HG03571 (cell line): ENCODE data around the gene GPR83.
"Not testable (repeated sequence)": the region's sequence is repeated elsewhere in the genome, so short reads cannot be mapped to it uniquely, and the experiment has no call there.

Experiments
- ATAC-seq: cut with Tn5 transposase; IDR thresholded peaks from one replicate; pipeline ENCODE4 v1.9.1; 2021; ENCODE audit not compliant: unreplicated experiment

Gene GPR83

GRCh38 chr11:94400839-94401772 lies at the start of gene GPR83:
Gene GPR83 (minus strand): TSS chr11:94401419. CDS start chr11:94401247, 172 bp downstream.
- no peak for ATAC-seq

DNA sequence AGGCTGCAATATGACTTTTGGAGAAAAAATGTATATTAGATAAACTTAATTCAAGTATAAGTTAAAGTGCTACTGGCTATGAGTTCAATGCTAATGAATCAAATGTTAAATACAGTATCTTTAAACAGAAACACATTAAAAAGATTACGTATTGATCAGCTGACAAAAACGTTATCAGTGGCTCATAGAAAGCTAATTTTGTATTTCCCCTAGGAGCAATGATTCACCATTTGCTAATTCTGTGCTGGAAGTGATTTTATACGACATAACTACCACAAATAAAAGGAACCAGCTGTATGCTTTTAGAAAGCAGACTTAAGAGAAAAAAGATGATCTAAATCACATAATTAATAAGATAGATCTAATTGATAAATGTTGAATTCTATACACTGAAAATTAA lies 48.8 kb upstream of the GPR83 start:
- no peak for ATAC-seq

- no peak for ATAC-seq
These were observed 48.2 kb upstream of the GPR83 start for GRCh38 chr11:94449437-94449836.

DNA sequence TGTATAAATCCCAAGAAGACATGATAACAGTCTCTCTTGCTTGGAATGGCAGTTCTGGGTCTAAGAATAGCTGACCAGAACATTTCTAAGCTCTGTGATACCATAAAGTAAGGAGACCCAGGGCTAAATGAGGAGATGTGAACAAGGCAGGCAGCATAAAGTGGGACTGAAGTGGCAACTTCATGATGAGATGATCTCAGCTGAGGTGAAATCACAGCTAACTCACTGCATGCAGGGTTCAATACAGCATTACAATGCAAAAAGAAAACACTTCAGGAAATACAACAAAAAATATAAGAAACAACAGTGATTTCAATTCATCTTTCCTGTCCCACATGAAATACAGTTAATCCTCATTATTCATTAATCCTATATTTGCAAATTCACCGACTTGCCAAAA lies 47.8 kb upstream of the GPR83 start:
- no peak for ATAC-seq

DNA sequence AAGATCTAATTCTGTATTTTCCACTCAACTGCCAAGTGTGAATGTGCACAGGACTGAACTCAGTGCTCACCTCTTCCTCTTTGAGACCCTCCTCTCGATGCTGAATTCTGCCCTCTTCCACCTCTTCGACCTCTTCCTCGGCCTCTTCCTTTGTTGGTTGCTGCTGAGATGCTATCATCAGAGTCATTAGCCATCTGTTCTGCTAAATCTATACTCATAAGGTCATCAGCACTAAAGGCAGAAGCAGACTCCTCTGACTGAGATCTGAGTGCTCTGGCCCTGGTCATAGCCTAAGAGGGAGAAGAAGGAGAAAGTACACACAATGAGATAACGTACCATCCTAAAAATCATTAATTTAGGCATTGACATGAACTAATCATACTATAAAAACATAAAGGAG lies 45.9 kb upstream of the GPR83 start:
- no peak for ATAC-seq

DNA sequence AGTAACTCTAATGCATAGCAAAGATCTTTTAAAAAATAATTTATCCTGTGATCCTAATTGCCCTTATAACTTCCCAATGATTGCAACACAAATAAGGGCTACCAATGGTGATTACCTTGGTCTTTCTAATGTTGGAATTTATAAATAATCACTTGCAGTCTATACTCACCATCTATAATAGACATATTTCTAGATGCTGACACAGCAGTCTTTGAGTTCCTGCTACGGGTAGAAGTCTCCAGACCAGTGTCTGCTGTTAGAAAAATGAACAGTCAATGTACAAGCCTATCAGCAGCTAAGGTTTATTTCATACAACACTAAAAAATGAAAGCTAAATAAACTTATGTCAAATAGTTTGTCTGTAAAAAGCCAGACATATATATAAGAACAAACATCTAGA lies 44.4 kb upstream of the GPR83 start:
- ATAC-seq, result no peak

DNA sequence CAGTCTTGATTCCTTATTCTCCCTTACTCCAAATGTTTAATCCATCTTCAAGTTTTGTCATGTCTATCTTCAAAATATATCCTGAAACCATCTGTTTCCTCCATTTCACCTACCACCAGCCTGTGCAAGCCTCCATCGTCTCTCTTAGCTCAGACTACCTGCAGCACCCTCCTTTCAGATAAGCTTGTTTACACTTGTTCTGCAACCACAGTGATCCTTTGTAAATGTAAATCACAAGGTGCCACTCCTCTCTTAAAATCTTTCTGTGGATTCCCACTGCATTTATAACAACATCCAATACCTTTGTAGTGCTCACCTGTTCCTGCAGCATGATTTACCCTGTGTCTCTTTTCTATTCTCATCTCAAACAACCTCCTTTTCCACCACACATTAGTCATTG lies 31.8 kb upstream of the GPR83 start:
- ATAC-seq, result no peak

DNA sequence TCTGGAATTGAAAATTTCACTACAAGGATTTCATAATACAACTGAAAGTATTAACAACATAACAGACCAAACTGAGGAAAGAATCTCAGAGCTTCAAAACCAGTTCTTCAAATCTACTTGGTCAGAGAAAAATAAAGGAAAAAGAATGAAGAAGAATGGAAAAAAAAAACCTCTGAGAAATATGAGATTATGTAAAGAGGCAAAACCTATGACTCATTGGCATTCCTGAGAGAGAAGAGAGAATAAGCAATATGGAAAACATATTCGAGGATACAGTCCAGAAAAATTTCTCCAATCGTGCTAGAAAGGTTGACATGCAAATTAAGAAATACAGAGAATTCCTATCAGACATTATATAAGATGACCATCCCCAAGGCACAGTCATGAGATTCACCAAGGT lies 23.4 kb upstream of the GPR83 start:
- ATAC-seq, result no peak

GRCh38 chr11:94424011-94424410 lies 22.8 kb upstream of the GPR83 start:
- no peak for ATAC-seq

DNA sequence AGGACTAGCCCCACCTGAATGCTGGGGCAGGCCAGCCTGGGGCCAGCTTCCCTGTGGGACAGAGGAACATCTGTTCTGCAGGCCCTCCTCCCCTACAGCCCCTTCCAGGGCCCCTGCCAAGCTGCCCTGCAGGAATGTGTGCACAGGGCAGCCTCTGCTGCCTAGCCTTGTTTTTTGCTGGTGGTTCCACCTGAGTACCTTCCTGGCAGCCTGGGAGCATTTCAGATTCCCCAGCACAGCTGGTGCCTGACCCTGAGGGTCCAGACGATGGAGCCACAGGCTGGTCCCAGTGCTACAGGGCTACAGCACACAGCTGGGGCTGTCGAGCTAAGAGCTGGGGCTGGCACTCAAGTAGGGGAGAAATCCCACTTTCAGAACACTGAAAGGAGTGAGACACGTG lies 22.3 kb upstream of the GPR83 start:
- no peak for ATAC-seq

GRCh38 chr11:94418123-94418765 lies 17.0 kb upstream of the GPR83 start:
- no peak for ATAC-seq

- ATAC-seq, result no peak
These were observed 16.3 kb upstream of the GPR83 start for GRCh38 chr11:94417386-94417987.

- no peak for ATAC-seq
These were observed 4.0 kb upstream of the GPR83 start for GRCh38 chr11:94405062-94405833.

GRCh38 chr11:94402355-94402754 lies 1.1 kb upstream of the GPR83 start:
- no peak for ATAC-seq

DNA sequence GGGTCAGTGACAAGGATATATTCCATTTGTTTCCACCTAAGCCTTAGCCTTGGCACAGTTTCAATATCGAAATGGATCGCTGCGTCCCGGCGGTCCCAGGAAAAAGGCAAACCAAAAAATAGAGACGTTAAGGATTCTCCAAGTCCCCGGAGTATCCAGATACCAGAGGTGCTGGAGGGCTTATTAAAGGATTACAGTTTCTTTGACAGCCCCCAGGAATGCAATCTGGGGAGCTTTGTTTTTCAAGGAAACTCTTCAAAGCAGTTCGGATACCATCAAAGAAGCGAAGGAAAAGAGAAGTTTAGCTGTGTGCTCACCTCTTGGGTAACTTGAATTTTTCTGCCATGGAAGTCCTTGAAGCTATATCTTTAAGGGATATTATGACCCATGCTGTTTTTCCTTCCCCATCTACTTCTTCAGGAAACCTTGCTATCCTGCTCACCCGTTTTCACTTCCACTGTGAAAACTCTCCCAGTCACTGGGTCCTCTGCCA lies 600 bp upstream of the GPR83 start:
- ATAC-seq, result no peak

GRCh38 chr11:94400457-94400838 lies 771 bp downstream of the GPR83 start:
- ATAC-seq, result no peak

- no peak for ATAC-seq
These were observed 1.2 kb downstream of the GPR83 start for GRCh38 chr11:94400050-94400449.

DNA sequence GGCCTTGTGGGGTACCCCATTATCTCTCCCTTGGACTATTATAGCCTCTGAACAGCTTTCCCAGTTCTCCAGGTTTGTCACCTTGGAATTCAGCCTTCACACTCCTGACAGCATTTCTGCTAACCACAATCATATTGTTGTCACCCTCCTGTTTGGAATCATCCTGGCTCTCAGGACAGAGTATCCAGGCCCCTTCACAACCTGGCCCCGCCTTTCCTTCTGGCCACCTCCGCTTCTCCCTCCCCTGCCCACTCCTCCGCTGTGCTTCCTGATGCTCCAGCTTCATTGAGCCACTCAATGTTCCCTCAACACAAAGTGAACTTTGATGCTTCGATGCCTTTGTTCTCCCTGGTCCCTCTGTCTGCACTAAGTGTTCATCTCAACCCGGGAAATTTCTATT lies 3.1 kb downstream of the GPR83 start:
- no peak for ATAC-seq

DNA sequence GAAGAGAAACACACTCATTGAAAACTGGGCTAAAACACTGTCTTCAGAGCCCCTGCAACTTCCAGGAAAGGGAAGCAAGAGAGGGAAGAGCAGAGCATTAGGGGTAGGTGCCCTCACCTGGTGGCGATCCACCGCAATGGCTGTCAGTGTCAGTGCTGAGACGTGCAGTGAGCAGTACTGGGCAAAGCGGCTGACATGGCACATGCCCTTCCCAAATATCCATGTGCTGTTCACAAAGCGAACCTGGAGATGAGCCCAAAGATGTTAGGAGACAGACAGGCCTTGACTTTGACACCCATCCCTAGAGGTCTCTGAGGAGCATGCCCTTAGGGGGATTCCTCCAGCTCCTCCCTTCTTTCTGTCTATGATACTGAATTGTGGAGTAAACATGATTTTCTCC lies 4.9 kb downstream of the GPR83 start:
- no peak for ATAC-seq

- ATAC-seq, result not testable (repeated sequence)
These were observed 9.3 kb downstream of the GPR83 start for GRCh38 chr11:94391937-94392336.

DNA sequence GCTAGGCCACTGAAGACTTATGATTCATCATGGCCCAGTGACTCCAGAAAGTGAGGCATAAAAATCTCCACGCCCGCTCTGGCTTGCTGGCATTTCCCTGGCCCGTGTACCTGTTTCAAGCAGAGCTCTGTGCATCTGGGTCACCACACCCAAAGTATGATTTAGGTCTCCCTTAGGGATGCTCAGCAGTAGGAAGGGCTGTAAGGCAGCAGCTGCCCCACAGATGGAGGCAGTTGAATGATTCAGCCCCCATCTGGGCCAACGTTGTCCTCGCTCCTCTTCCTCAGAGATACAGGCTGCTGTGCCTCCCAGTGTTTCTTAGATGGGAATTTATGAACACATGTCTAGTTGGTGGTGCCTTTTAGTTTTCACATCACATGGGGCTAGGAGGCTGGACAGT lies 21.6 kb downstream of the GPR83 start:
- no peak for ATAC-seq
